Breast epithelium (tissue), 4 donors: ENCODE measurements around the gene ARHGAP10. TPM values are rescaled to one million over a fixed set of nuclear protein-coding genes. Genes with fewer than 3 reads are reported as not detected.
"Not testable (repeated sequence)": the region's sequence is repeated elsewhere in the genome, so short reads cannot be mapped to it uniquely, and the experiment has no call there.

Experiments
- DNase-seq, 2 donors: peaks; one replicate each; pipeline ENCODE4 v3.0.0-alpha.2; 2019; ENCODE audit warnings: low spot score in 2 of 2
- H3K27ac ChIP-seq, 2 donors: fragments of 200-600 bp; sonication (generic) in 1 of 2; one replicate each; pipeline ENCODE4 v1.5.1; 2016 to 2019; ENCODE audit warnings: mild to moderate bottlenecking in 1 of 2
- H3K27me3 ChIP-seq, 2 donors: fragments of 200-600 bp; sonication (generic) in 1 of 2; one replicate each; pipeline versions ENCODE4 v1.5.1 to v1.6.0; 2017 to 2019; ENCODE audit warnings: control low read depth in 1 of 2, mild to moderate bottlenecking in 1 of 2
- H3K36me3 ChIP-seq: fragments of 200-600 bp; one replicate; pipeline ENCODE4 v1.5.1; 2019
- H3K4me1 ChIP-seq, 2 donors: fragments of 200-600 bp; sonication (generic); one replicate each; pipeline ENCODE4 v1.5.1; 2016 to 2019; ENCODE audit warnings: control low read depth in 1 of 2
- H3K4me3 ChIP-seq, 3 donors: fragments of 200-600 bp; sonication (generic); 1 replicate in 2 of 3; 2 replicates in 1 of 3; pipeline ENCODE4 v1.5.1; 2016 to 2019; ENCODE audit warnings: mild to moderate bottlenecking in 3 of 3, moderate library complexity in 2 of 3
- H3K9me3 ChIP-seq, 2 donors: fragments of 200-600 bp; sonication (generic) in 1 of 2; one replicate each; pipeline ENCODE4 v1.5.1; 2016 to 2019; ENCODE audit warnings: control low read depth in 1 of 2
- CTCF ChIP-seq, 3 donors: fragments of 450-650 bp; IDR thresholded peaks; one replicate each; pipeline ENCODE4 v1.5.1; 2016 to 2017; ENCODE audit warnings: antibody characterized with exemption in 3 of 3, mild to moderate bottlenecking in 3 of 3, moderate library complexity in 3 of 3
- POLR2A ChIP-seq: fragments of 450-650 bp; IDR thresholded peaks from one replicate; pipeline ENCODE4 v1.6.1; 2016; ENCODE audit warnings: antibody characterized with exemption, mild to moderate bottlenecking, moderate library complexity
- POLR2AphosphoS5 ChIP-seq, 3 donors: sonication (generic); formaldehyde crosslinking; IDR thresholded peaks; one replicate each; pipeline ENCODE4 v1.6.1; 2017; ENCODE audit warnings: antibody characterized with exemption in 3 of 3
- intact Hi-C: fragments of 100-400 bp; cut with DNase I; formaldehyde crosslinking; loops from one replicate; pipeline ENCODE4 v1.15.1; 2023; ENCODE audit warnings: low total_unique reads
- total RNA-seq, 3 donors: library from RNA; depleted of rRNA; stranded (reverse); fragments of >200 nt; gene quantifications; one replicate each; pipeline ENCODE4 v1.1.0, GENCODE V29; 2016

Gene ARHGAP10
- total RNA-seq, 3 donors from 2014 or later, result 49.5 to 138 (median 62.6) TPM

DNA sequence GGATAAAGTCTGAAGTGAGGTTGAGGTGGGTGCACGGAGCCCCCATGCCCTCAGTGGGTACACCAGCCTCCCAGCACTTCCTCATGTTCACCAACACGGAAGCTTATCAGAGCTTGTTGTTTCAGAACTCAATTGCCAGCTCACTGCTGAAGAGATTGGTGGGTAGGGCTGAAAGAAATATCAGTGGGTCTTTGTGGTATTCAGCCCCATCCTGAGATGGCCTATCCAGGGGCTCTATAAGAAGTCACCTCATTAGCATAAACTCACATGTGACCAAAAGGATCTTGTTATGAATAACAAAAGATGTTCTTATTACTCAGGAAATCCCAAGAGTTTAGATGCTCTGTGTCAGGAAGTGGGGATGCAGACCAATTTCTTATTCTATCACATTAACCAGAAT lies 177.3 kb downstream of the ARHGAP10 start:
- intact Hi-C loops, result no loop called here
- H3K4me3 ChIP-seq, result no peak overlapping the region
- H3K36me3 ChIP-seq, result no peaks in the 10 kb centered on the region

GRCh38 chr4:147910315-147910714 lies 178.4 kb downstream of the ARHGAP10 start:
- DNase-seq, result no peak
- Histone ChIP-seq H3K36me3 (no peaks in the 10 kb centered on the region), H3K9me3 (no peaks in the 10 kb centered on the region), H3K27me3 (no peaks in the 10 kb centered on the region), H3K4me1 (no peaks in the 10 kb centered on the region), H3K4me3 (no peak overlapping the region), H3K27ac (no peak overlapping the region)
- intact Hi-C loops, result no loop called here
- TF ChIP-seq CTCF (IDR thresholded peaks at IDR 0.05) (no peak), POLR2A (no peak), POLR2AphosphoS5 (IDR thresholded peaks at IDR 0.05) (no peak)

More for the DNA sequence above, 177.3 kb downstream of the ARHGAP10 start:
- Histone ChIP-seq H3K4me1 (no peaks in the 10 kb centered on the region), H3K27ac (no peak overlapping the region), H3K27me3 (no peaks in the 10 kb centered on the region), H3K9me3 (no peaks in the 10 kb centered on the region)
- no peak for TF ChIP-seq POLR2AphosphoS5 (IDR thresholded peaks at IDR 0.05)
- no peak for TF ChIP-seq POLR2A
- TF ChIP-seq CTCF (IDR thresholded peaks at IDR 0.05), result no peak
- DNase-seq, result no peak

DNA sequence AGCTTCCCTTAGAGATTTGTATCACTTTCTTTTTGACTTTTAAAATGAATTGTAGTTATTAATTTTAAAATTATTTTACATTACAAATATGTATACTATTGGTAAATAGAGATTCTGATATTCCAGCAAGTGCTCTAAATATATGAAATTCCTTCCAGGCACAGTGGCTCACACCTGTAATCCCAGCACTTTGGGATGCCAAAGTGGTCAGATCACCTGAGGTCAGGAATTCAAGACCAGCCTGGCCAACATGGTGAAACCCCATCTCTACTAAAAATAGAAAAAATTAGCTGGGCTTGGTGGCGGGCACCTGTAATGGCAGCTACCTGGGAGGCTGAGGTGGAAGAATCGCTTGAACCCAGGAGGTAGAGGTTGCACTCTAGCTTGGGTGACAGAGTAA lies 180.2 kb downstream of the ARHGAP10 start:
- H3K36me3 ChIP-seq, H3K4me1 ChIP-seq, H3K27me3 ChIP-seq, H3K27ac ChIP-seq, intact Hi-C loops, H3K4me3 ChIP-seq, DNase-seq, H3K9me3 ChIP-seq: not testable (repeated sequence)

DNA sequence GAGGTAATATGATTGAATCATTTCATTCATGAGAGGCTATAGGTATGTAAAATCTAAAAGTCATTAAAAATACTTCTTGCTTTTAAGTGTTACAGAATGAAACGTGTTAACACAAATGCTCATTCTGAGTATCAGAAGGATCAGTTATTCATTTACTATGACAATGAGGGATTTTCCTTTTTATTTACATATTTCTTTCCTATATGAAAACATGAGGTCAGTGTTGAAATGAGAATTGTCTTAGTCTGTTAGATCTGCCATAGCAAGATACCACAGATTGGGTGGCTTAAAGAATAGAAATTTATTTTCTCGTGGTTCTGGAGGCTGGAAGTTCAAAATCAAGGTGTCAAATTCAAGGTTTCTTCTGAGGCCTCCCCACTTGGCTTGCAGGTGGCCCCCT lies 181.2 kb downstream of the ARHGAP10 start:
- no peaks in the 10 kb centered on the region for H3K27me3 ChIP-seq
- H3K4me1 ChIP-seq, result peaks cover 0 to 3% of the 10 kb centered on the region in 2 donors
- no peaks in the 10 kb centered on the region for H3K9me3 ChIP-seq
- no peaks in the 10 kb centered on the region for H3K36me3 ChIP-seq
- H3K27ac ChIP-seq, result no peak overlapping the region
- H3K4me3 ChIP-seq, result no peak overlapping the region
- TF ChIP-seq POLR2A, result no peak
- DNase-seq, result no peak
- intact Hi-C loops, result no loop called here

- no peak overlapping the region for H3K4me3 ChIP-seq
Observed at GRCh38 chr4:147916351-147916750, 184.5 kb downstream of the ARHGAP10 start.

DNA sequence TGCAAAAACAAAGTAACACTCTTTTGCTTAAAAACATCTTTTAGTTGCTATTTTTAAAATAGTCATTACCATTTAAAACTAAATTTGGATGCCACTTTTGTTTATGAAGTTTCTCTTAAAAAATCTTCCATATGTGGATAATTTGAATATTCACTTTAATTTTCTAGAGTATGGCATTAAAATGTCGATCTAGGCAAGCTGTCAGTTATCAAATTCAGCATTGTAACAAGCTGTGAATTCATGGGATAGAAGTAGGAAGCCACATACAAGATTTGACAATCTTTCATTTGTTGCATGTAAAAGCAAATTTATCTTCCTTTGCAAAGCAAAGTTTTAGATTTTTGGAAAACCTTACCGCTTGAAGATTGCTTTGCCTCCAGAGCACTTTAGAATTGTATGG lies 191.5 kb downstream of the ARHGAP10 start:
- no peaks in the 10 kb centered on the region for H3K36me3 ChIP-seq
- TF ChIP-seq POLR2AphosphoS5 (IDR thresholded peaks at IDR 0.05) (no peak), CTCF (IDR thresholded peaks at IDR 0.05) (no peak), POLR2A (no peak)
- DNase-seq, result no peak

More at GRCh38 chr4:147916351-147916750, 184.5 kb downstream of the ARHGAP10 start:
- Histone ChIP-seq H3K36me3 (no peaks in the 10 kb centered on the region), H3K4me1 (peaks cover 0 to 3% of the 10 kb centered on the region in 2 donors), H3K27ac (peak overlapping the region; percentile 48 to 57), H3K9me3 (no peaks in the 10 kb centered on the region), H3K27me3 (no peaks in the 10 kb centered on the region)
- no peak for DNase-seq
- no peak for TF ChIP-seq POLR2A
- no peak for TF ChIP-seq POLR2AphosphoS5 (IDR thresholded peaks at IDR 0.05)
- TF ChIP-seq CTCF (IDR thresholded peaks at IDR 0.05), result no peak
- intact Hi-C loops, result no loop called here

More for the DNA sequence above, 191.5 kb downstream of the ARHGAP10 start:
- intact Hi-C loops, result no loop called here
- Histone ChIP-seq H3K27me3 (no peaks in the 10 kb centered on the region), H3K9me3 (no peaks in the 10 kb centered on the region), H3K4me1 (no peaks in the 10 kb centered on the region), H3K27ac (no peak overlapping the region), H3K4me3 (no peak overlapping the region)
